Activated CD8-positive, alpha-beta memory T cell treated with anti-CD3 and anti-CD28 coated beads, Interleukin-2, amount 50 U/mL, for 48 hours (primary cell): ENCODE measurements around the gene BCL11B.
A peak's percentile ranks its signal among the peaks of the same experiment; 100 is the strongest.

ENCODE experiments used
- DNase-seq: peaks from one replicate; pipeline ENCODE4 v3.0.0-alpha.2; 2020

Gene BCL11B

GRCh38 chr14:99271951-99272631 lies at the start of gene BCL11B:
Gene BCL11B, minus strand, starts transcription at chr14:99272197. Its CDS starts 979 bp downstream, at chr14:99271218.
- peak; percentile 91 for DNase-seq

- no peak for DNase-seq
Observed at GRCh38 chr14:99321236-99321925, 49.4 kb upstream of the BCL11B start.

DNA sequence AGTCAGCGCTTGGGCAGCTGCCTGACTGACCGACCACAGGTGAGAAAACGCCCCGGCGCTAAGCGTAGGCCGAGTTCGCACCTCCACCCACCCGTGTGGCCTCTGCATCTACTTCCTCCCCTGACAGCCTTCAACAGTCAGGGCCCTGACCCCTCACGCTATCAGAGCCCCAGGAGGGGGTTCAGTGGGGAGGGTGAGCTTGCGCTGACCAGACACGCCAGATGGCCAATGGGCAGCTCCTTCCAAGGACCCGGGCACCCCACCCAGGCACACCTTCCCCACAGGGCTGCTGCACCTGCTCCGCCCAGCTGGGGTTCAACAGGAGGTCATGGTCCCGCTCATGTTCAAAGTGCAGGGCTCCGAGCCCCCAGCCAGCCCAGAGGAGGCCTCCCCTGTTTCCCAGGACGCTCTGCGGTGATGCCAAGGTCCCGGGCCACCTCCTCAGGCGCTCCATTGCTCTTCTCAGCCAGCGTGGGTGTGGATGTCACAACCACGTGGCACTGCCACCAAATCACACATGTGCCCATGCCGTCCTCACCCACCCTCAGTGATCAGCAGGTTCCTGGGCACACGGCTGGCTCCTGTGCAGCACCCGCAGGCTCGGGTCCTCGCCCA lies 48.7 kb upstream of the BCL11B start:
- DNase-seq: no peak

GRCh38 chr14:99320105-99320572 lies 48.1 kb upstream of the BCL11B start:
- peak; percentile 94 for DNase-seq

DNA sequence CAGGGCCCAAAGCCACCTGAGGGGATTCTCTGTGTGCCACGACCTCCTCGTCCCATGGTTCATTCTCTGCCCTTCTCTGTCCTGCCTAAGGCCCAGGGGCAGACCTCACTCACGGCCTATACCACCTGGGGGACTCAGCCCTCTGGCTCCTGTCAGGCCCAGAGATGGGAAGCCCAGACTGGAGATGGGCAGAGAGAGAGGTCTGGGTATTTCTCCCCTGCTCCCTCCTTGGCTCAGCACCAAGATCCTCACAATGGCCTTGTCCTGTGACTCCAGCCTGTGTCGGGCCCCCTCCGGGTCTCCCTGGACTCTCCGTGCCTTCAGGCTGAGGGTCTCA lies 46.9 kb upstream of the BCL11B start:
- no peak for DNase-seq

DNA sequence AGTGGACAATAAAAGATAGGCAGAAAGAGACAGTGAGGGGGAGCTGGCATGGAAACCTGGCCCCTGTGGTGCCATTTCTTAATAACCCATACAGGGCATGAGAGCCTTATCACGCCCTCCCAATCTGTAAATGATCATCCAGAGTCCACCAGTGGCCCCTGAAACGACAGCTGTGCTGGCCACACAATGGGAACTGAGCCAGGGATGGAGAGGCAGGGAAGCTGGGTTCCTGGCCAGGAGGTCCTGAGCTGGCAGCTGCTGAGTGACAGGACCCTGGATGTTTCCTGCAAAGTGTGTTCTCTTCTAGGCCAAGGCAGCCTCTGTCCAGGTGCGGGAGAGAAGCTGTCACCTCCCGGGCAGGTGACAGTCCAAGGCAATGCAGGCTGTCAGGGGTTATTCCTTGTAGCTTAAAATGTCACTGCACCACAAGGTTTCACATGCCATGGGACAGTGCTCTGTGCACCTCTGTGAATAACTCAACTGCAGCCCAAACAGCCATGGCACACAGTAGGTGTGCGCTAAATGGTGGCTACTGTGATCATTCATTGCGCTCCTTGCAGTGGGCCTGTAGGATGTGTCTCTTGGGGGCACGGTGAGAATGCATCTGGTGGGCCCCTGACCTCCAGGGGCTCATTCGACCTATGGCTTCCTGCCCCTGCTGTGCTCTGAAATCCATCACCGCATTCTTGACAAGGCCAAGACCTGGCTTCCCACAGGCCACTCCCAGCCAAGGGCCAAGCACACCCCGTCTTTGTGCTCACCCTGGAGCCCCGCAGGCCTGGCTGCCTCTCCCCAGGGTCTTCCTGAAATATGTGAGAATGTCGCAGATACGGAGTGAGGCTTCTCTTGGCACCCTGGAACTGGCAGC lies 46.3 kb upstream of the BCL11B start:
- DNase-seq: no peak

- DNase-seq: no peak
Observed at GRCh38 chr14:99317231-99318090, 45.5 kb upstream of the BCL11B start.

GRCh38 chr14:99316281-99317163 lies 44.5 kb upstream of the BCL11B start:
- DNase-seq: no peak

DNA sequence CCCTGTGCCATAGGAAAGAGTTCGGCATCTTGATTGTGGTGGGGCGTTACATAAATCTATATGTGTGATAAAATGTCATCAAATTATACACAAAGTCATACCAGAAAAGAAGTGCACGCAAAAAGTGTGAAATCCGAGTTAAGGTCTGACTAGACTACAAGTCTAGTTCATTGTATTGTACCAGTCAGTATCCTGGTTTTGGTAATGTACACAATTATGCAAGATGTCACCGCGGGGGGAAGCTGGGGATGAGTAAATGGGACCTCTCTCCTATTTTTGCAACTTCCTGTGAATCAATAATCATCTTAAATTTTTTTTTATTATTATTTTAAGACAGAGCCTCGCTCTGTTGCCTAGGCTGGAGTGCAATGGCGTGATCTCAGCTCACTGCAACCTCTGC lies 43.2 kb upstream of the BCL11B start:
- DNase-seq: no peak

GRCh38 chr14:99314623-99315022 lies 42.6 kb upstream of the BCL11B start:
- no peak for DNase-seq

- DNase-seq: no peak
Observed at GRCh38 chr14:99313234-99313633, 41.2 kb upstream of the BCL11B start.

DNA sequence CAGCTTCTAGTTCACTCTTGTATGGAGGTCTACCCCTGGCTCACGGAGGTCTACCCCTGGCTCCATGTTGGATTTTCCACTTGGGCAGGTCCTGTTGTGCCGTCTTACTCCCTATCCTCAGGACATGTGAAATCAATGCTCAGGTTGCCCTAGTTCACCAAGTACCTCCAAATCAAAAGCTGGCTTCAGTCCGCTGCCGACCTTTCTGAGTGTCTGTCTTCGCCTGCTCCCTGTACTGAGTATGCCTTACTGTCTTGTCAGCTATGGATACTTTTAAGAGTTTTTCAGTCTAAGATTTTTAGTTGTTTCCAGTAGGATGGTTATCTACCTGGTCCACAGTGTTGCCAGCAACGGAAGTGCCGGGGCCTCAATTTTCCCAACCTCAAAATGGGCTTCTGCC lies 40.1 kb upstream of the BCL11B start:
- no peak for DNase-seq

DNA sequence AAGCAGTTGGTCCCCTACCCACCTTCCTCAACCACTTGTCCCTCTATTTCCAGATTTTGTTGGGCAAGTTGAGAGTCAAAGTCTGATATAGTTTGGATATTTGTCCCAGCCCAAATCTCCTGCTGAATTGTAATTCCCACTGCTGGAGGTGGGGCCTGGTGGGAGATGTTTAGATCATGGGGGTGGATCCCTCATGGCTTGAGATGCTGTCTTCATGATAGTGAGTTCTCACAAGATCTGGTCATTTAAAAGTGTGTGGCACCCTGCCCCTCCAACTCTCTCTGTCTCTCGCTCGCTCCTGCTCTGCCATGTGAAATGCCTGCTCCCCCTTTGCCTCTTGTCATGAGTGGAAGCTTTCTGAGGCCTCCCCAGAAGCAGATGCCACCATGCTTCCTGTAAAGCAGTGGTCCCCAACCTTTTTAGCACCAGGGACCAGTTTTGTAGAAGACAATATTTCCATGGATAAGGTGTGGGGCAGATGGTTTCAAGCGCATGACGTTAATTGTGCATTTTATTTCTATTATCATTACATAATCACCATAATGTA lies 37.3 kb upstream of the BCL11B start:
- peak; percentile 28 for DNase-seq

DNA sequence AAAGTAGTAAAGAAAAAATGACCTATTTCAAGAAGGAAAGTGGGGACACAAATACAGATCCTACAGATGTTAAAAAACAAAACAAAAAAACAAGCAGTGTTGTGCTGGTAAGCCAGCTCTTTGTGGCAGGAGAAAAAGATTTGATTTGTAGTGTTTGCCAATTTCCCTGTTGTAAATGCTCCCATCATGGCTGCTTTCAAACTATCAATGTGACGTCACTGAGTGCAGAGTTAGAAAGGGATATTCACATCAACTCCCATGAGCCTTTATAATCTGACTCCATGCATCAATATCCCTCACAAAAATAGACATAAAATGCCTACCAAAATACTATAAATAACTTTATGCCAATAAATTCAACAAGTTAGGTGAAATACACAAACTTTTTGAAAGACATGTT lies 32.2 kb upstream of the BCL11B start:
- DNase-seq: no peak

GRCh38 chr14:99300190-99300589 lies 28.2 kb upstream of the BCL11B start:
- no peak for DNase-seq

- DNase-seq: no peak
Observed at GRCh38 chr14:99296517-99296916, 24.5 kb upstream of the BCL11B start.

- no peak for DNase-seq
Observed at GRCh38 chr14:99289394-99290189, 17.6 kb upstream of the BCL11B start.

GRCh38 chr14:99288948-99289347 lies 17.0 kb upstream of the BCL11B start:
- DNase-seq: no peak

- no peak for DNase-seq
Observed at GRCh38 chr14:99287269-99287942, 15.4 kb upstream of the BCL11B start.
